OCI-M1 (cell line): ENCODE measurements around the gene MYO1C.

Experiments used
- DNase-seq: peaks from one replicate; lab custom pipeline; 2025; lab: John Stamatoyannopoulos, UW

MYO1C gene, protein sequence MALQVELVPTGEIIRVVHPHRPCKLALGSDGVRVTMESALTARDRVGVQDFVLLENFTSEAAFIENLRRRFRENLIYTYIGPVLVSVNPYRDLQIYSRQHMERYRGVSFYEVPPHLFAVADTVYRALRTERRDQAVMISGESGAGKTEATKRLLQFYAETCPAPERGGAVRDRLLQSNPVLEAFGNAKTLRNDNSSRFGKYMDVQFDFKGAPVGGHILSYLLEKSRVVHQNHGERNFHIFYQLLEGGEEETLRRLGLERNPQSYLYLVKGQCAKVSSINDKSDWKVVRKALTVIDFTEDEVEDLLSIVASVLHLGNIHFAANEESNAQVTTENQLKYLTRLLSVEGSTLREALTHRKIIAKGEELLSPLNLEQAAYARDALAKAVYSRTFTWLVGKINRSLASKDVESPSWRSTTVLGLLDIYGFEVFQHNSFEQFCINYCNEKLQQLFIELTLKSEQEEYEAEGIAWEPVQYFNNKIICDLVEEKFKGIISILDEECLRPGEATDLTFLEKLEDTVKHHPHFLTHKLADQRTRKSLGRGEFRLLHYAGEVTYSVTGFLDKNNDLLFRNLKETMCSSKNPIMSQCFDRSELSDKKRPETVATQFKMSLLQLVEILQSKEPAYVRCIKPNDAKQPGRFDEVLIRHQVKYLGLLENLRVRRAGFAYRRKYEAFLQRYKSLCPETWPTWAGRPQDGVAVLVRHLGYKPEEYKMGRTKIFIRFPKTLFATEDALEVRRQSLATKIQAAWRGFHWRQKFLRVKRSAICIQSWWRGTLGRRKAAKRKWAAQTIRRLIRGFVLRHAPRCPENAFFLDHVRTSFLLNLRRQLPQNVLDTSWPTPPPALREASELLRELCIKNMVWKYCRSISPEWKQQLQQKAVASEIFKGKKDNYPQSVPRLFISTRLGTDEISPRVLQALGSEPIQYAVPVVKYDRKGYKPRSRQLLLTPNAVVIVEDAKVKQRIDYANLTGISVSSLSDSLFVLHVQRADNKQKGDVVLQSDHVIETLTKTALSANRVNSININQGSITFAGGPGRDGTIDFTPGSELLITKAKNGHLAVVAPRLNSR

DNA sequence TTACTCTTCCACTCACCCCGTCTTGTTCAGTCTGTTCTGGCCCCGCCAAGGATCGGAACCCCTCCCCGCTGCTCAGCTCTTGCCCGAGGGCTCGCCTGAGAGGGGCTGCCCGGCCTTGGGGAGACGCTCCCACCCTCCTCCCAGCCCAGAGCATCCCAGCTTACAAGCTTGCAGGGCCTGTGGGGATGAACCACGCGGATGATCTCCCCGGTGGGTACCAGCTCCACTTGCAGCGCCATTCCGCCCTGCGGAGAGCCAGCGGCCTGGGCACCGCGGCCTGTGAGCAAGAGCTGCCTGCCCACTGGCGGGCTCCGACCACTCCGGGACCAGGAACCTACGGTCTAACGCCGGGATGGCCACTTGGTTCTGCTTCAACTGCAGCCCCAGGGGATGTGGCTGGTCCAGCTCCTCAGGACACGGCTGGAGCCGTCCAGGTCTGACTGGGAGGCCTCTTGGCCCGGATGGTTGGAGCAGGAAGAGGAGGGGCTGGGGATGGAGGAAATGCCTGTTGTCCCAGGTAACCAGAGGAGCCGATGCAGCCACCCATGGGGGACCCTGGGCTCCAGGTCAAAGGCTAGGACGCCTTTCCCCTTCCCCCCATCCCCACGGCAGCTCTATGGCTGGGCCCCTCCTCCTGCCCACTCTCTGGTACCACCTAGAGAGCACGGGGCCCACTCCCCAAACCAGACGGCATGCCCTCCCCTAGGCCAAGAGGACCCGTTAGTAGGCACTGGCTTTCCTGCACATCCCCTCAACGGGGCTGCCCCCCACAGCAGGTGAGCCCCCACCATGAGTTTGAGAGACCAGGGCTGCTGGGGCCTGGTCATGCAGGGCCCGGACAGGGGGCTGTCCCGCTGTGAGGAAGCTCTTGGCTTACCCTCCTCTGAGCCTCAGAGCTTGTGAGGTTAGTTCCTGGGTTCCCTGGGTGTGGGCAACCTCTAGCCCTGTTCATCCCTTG is at the start of gene MYO1C:
MYO1C (minus strand) TSS at position 438 of the 958 bp plus-strand sequence; CDS start at position 239, 199 bp downstream.
- DNase-seq, result no peak

DNA sequence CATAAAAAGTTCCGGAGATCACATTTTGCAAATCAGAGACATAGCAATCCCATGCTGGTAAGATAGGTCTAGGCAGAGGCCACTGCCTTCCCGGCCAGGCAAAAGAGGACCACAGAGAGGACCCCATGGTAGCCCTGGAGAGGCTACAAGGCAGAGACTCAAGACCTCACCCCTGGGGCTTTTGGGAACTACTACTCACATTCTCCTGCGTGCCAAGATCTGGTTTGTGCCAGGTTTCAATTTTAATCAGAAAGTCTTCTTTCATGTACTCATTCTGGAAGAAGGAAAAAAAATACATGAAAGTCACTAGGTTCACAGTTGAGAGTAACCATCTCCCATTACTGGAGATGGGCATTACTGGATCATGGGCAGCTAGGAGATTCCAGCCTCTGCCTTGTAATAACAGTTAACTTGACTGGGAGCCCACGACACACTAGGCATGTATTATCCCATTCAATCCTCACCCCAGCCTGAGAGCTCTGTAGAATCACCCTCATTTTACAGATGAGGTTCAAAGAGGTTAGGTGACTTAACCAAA is 49.0 kb upstream of the MYO1C start:
- DNase-seq, result no peak

DNA sequence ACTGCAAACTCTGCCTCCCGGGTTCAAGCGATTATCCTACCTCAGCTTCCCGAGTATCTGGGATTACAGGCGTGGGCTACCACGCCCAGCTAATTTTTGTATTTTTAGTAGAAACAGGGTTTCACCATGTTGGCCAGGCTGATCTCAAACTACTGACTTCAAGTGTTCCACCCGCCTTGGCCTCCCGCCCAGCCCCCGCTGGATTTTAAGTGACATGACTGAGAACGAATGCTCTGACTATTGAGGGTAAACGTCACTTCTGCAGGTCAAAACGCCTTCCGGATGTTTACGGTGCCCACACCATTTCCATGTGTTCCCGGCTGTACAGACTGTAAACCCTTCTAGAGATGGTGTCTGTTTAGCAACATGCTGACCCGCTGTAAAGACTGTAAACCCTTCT is 47.3 kb upstream of the MYO1C start:
- DNase-seq, result no peak

DNA sequence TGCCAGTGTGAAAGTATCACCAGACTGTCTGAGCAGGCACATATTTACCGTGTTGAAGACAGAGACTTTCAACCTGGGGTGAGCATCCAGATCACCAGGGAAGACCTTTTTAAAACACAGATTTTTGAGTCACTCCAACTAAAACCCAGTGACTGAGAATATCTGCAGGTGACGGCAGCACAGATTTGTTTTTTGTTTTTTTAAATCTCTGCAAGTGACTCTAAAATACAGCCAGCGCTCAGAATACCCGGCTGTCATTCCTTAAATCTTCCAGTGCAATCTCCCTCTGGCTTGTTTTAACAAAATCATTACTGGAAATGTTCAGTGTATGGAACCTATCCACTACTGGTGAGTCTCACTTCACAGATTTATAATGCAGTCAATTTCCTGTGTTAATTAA is 43.3 kb upstream of the MYO1C start:
- no peak for DNase-seq

DNA sequence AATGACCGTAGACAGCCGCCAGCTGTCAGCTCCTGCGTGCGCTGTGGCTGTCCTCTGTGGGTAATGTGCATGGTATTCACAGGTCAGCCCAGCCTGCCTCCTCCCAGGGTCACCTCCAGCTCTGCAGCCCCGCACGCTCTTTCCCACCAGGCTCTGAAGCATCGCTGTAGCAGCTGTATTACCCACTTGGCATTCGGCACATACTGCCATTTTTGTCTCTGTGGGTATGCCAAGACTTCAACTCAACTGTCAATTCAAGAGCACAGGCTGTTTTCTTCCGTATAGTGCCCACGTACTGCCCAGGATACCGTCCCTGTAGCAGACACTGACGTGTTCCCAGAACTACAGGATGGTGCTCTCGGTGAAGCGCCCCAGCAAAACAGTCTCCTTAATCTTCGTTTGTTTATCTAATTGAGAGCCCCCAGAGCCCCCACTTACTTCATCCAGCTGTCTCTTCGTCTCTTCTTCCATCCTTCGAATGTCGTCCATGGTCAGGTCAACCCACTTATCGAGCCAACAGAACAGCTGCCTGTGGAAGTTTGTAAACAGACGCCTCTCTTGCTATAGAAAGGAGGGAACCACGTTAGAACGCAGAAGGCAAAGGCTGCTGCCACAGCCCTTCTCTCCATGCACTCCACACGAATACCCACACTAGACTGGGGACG is 41.3 kb upstream of the MYO1C start:
- DNase-seq, result no peak

DNA sequence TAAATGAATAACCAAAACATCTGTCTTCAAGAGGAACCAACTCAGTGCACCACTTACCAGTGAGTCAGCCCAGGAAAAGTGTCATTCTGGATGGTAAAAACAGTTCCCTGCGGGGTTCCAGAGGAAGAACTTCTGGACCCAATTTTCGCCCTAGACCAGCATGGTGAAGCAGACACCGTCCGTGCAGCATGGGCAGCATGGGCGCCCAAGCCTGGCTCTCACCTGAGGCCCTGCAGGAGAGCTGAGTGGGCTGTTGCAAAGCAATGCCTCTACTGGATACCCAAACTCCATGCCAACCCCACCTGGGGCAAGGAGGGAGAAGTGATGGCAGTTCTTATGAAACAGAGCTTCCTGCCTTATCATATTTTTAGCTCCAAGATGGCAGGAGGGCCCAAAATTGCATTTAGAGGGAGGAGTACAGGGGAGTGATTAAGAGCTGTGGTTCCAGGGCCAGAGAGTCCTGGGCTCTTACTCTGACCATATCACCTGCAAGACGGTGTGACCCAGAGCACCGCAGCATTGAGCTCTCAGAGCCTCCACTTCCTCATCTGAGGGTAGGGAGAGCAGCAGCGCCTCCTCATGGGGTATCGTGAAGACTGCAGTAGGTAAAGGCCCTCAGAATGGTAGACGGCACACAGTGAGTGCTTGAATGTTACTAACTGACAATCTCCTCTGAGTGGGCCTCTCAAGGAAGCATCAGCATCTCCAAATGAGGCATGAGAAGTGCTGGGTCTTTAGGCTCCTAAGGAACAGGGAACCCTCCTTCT is 40.5 kb upstream of the MYO1C start:
- peak; percentile 69 for DNase-seq

DNA sequence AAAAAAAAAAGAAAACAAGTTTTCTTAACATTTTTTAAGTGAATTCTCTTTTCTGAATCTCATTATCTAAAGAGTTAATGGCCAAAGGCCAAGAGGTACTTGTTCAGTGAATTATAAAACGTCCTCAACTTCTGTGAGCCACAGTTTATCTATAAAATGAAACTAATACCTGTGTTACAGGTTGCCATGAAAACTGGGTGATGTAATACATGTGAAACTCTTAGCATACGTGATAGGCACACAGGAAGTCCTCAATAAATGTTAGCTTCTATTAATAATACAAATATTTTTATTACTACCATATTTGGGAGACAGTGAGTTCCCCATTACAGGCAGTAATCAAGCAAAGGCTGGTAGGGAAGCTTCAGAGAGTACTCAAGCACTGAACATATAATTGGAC is 37.4 kb upstream of the MYO1C start:
- peak; percentile 2 for DNase-seq

DNA sequence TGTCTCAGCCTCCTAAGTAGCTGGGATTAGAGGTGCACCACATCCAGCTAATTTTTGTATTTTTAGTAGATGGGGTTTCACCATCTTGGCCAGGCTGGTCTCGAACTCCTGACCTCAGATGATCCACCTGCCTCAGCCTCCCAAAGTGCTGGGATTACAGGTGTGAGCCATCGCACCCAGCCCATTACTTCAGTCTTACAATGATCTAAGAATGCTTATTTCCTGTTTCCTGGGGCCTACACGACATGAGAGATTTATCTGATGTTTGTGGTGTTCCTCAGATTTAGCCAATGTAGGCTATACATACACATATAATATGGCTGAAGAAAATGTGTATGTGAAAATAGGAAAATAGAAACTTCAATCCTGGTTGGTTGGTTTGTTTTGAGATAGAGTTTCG is 34.4 kb upstream of the MYO1C start:
- peak; percentile 29 for DNase-seq

DNA sequence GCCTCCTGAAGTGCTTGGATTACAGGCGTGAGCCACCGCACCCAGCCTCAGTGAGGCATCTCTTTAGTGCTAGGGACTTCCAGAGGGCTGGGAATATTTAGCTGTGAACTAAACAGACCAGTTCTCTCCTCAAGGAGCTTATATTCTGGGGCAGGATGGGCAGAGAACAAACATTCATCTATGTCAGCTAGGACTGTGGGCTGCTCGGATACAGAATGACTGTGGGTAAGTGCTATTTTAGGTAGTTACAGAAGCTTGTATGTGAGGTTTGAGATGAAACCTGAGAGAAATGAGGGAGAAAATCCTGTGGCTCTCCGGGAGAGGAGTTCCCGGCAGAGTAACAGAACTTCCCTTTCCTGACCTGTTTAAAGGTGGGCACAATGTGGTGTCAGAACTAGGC is 30.1 kb upstream of the MYO1C start:
- no peak for DNase-seq

DNA sequence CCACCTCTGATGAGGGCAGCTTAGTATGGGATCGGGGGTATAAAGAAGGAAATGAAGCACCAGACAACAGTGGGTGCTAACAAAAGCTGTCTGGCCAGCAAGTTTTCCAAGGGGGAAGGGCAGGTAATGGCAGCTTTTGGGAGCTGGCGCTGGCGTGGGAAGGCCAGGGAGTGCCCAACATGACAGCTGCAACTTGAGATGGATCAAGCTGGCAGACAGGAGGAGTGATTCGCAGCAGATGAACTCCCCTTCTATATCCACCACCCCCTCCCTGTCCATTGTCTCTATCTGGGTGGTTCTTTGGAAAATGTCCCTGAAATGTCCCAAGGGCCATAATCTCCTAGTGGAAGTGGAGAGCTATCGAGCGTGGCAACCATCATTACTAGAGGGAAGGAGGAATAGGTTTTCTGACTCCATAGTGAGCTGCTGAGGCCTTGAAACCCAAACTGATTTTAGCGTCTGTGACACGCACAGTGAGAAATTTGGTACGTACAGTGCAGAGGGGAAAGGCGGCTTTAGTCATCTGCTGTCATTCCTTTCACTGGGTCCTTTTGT is 28.7 kb upstream of the MYO1C start:
- DNase-seq, result no peak

DNA sequence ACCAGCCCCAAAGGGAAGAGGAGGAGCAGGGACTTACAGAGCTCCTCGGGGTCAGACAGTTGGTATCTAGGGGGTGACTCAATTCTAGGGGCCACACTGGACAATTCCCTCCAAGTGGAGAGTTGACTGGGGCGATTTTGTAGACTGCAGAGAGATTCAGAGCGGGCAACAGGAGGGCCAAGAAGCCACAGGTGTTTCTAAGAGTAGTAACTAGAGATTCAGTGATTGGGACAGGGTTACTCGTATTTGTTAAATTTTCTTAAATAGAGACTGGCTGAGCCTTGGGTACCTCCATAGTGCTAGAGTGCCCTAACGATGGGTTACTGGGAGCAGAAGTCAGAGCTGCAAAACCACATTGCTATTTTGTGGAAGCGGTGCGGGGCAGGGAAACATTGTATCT is 27.2 kb upstream of the MYO1C start:
- DNase-seq, result no peak

DNA sequence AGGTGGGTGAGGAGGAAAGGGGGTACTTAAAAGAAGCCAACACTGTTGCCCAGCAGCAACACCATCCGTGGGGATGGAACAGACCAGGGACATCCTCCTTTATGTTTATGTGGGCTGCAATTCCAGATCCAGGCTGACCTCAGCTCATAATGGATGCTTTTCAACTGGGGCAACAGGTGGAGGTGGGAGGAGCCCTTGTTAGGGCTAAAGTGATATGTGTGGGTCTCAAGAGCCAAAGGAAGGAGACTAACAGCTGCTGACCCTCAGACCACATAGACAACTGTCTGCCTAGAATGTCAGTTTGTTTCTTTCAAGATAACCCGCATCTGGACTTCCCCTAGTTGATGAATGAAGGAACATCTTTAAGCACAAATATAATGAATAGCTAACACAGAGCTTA is 25.9 kb upstream of the MYO1C start:
- DNase-seq, result no peak

DNA sequence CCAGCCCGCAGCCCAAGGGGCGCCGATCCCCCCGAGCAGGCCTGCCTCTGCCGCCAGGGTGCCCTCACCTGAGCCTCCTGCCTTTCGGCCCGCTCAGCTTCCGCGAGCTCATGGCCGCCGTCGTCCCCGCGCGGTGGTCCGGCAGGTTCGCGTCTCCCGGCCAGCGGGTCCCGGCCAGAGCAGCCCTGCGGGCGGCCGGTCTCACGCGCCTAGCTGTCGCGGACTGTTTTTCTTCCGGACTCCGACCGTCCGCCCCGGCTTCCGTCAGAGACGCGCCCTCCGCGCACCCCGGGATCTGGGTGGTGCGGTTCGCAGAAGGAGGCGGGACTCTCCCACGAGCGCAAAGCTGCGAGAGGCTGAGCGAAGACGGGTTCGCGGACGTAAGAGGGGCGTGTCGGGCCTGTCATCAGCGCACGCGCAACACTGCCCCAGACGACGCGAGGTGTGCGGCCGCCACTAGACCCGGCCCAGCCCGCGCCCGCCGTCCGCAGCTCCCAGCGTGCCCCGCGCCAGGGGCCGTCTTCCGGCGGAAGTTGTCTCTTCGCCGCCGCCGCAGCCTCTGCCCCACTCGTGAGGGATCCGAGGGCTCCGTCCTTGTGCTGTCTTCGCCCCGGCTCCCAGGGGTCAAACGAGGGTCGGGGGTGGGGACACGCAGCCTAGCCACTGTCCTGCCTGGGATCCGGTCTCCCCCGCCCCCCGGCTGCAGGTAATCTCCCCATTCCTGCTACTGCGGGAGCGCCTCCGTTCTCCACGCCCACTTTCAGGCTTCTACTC is 24.1 kb upstream of the MYO1C start, which contains the start of gene INPP5K:
INPP5K (minus strand) TSS at position 225 of the 774 bp plus-strand sequence; CDS start at position 112, 113 bp downstream.
- DNase-seq, result peak; percentile 96

DNA sequence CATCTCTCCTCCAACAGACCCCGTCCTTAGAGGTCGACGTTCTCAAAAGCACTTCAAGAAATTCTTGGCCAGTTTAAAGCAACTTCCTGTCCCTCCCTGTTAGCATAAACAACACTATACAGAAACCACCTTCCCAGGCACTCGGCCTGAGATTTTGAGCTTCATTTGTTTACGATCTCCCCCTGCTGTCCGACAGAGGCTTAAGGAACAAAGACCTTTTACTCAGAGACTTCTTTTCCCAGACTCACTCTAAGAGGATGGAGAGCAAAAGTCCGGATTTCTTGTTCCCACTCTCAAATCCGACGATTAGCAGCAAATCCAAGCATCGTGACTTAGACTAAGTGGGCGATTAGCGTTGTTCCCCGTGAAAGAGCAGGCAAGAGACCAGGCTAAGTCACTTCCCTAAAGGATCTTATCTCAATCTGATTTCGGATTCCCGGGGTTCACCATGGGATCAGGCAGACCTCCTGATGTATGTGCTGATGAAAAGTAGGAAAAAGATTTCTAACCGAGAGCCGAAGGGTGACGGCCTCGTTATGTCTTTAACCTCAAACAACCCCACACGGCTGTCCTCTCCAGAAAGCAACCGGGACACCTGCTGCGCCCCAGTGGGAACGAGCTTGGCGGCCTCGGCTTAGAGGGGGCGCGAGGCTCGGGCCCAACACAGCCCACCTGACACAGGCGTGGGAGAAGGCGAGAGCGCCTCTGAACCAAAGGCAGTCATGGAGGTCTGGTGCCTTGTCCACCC is 23.3 kb upstream of the MYO1C start:
- peak; percentile 84 for DNase-seq

DNA sequence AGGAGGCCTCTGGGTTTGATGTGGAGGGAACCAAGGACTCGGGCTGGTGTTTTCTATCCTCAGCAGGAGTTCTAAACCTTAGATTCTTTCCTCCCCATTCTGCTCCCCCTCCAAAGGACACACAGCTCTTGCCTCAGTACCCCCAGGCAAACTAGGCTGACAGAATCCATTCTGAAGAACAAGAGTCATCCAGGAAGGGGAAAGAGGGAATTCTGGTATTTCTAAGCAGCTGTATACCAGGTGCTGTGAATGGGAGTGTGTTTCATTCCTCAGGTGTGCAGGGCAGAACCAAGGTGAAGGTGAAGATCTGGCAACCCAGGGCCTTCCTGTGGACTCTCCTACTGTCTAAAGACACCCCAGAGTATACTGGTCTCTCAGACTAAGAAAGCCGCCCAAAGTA is 19.9 kb upstream of the MYO1C start:
- no peak for DNase-seq

DNA sequence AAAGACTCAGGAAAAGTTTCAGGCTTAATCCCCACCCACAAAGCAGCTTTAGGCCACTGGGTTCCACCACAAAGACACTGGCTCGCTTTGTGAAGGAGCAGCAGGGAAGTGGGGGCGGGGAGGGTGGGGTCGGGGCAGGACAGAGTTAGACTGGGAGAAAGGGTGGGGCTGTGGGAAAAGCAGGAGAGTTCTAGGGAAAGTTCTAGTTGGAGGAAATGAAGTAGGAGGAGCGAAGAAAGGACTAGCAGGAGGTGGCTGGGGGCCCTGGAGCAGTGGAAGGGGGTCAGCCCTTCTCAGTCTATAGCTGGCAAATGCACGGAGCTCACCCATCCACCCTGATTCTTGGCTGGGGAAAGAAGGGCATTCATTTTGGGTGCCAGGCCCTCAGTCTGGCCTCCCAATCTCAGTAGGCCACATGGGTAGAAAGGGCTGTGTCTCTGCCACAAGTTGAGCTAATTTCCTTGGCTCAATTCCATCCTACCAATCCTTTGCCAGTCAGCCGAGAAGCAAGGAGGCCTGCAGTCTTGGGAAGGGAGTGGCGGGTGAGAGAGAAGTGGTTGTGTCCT is 19.4 kb upstream of the MYO1C start:
- DNase-seq, result no peak

DNA sequence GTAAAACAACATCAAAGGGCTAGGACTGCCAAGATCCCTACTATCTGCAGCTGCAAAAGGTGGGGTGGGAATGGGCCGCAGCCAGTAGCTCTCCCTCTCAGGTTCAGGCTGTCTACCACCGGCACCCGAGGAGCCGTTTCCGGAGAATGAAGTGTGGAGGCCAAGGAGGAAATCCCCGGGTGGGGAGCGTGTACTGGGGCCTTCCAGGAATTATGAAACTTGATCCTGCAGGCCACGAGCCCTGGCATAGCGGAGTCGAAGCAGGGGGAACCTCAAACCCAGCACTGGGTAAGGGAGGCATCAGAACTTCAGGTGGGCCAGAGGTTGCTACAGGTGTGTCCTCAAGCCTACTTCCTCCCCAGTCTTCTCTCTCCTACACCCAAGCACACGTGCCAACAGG is 18.8 kb upstream of the MYO1C start:
- no peak for DNase-seq
